GM12872 (cell line): ENCODE results near the gene AP2B1.

ENCODE experiments used
- TF ChIP-seq, protein P1 (sequence below): IDR thresholded peaks from 3 replicates; pipeline ENCODE4 v1.5.1; 2011; ENCODE audit warnings: low read depth, mild to moderate bottlenecking, low read length, moderate library complexity; ENCODE audit not compliant: insufficient read depth

AP2B1 gene

DNA sequence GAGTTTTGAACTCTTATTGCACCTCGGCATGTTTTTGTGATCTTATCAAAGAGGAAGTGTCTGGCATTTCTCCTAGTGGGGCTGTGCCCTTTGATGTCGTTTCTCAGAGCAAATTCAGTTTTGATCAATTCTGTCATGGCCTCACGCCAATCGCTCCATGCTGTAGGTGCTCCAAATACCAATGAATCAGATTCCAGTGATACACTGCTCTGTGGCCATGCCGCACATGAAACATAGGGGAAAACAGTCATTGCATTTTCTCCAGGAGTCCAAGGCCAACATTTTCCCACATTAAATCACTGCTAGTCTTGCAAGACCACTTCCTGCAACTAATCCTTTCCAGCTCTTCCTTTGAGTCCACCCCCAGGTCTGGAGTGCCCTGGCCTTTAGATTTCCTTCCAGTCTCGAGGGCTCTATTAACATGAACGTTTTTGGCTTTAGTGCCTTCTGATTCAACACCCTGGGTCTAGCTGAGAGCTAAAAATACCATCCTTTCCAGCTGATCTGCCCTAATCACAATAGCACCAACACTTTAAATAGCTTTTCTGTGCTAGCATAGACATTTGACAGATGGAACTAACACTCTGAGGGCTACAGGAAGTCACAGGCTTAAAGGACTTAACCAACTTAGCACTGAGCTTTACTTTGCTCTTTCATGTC, 126.1 kb downstream of the AP2B1 start:
- TF ChIP-seq, protein P1, sequence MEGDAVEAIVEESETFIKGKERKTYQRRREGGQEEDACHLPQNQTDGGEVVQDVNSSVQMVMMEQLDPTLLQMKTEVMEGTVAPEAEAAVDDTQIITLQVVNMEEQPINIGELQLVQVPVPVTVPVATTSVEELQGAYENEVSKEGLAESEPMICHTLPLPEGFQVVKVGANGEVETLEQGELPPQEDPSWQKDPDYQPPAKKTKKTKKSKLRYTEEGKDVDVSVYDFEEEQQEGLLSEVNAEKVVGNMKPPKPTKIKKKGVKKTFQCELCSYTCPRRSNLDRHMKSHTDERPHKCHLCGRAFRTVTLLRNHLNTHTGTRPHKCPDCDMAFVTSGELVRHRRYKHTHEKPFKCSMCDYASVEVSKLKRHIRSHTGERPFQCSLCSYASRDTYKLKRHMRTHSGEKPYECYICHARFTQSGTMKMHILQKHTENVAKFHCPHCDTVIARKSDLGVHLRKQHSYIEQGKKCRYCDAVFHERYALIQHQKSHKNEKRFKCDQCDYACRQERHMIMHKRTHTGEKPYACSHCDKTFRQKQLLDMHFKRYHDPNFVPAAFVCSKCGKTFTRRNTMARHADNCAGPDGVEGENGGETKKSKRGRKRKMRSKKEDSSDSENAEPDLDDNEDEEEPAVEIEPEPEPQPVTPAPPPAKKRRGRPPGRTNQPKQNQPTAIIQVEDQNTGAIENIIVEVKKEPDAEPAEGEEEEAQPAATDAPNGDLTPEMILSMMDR: no peak

DNA sequence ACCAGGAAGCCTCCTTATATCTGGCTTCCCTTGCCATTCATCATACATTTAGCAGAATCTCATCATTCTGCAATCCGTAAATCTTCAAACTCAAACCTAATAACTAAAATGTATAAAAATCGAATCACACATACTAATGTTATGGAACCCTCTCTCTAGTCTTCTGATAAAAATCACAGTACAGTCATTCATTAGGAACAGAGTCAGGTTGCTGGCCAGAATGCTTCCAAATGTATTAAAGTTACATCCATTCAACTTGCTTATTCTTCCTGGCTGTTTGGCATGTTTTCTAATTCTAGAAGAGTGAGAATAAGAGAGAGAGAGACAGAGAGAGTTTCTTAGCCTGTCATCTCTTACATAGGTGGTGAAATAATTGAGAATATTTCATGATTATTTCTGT, 127.9 kb downstream of the AP2B1 start:
- TF ChIP-seq, protein P1: no peak

DNA sequence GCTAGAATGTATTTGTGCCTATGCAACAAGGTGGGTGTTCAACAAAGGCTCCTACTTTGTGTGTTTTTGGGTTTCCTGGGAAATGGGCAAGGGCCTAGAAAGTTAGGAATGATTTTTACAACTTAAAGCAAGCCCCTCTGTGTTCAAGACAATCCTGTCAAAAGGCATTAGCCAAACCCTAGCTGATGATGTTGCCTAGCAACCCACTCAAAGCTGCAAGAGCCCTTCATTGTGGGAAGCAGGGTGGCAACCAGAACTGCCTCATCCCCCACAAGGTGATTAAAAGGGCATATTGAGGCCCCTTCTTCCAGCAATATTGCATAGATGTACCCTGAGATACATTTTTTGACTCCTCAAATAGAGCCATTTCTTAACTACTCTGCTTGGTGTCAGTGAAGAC, 128.3 kb downstream of the AP2B1 start:
- TF ChIP-seq, protein P1: no peak

DNA sequence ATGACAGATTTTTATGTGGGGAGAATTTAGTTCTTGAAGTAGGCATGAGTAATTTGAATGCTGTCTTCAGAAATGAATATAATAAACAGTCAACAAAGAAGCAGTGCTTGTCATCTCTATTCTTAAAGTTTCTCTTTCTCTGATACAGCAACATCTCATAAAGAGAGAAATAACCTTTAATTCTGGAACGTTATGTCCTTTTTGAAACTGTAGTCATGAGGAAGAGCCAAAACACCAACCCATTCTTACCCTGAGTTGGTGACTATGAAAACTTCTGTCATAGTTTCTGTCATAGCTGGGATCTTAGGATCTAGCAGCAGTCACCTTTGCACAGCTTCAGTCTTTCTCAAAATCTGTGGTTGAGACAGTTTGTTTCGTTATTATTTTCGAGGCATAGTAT, 129.1 kb downstream of the AP2B1 start:
- TF ChIP-seq, protein P1: no peak

DNA sequence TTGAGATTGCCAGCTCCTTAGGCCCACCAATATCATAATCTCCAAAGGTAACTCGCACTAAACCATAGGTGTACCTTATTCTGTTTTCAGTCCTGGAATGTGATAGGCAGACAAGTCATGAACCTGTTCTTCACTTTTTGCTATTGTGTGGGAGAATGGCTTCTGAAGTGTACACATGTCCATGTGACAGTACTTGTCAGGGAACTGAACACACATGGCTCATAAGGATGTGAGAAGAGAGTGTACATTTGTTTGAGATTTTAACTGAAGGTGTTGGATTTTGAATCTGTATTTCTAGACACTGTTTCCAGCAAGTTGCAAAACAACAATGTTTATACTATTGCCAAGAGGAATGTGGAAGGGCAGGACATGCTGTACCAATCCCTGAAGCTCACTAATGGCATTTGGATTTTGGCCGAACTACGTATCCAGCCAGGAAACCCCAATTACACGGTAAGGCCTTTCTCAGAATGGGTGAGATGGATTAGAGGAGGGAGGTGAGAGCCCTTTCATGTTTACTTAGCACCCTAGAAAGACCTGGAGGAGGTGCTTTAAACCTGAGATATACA, 129.9 kb downstream of the AP2B1 start:
- TF ChIP-seq, protein P1: no peak

DNA sequence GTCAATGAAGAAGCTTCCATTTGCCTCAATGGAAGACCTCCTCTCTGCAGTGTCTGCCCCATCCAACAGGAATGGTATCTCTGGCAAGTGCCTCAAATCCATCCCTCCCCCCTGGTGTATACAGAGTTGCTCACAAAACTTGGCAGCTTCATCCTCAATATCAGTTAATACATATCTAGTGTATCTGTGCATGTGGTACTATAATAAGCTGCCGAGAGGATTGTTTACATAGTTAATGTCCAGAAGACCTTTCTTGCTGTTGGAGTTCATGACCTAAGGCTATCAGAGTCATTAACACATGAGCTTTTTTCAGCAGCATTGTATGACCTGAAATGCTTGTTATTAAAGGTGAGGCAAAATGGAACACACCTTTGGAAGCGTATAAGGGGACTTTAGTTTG, 130.4 kb downstream of the AP2B1 start:
- TF ChIP-seq, protein P1: no peak

DNA sequence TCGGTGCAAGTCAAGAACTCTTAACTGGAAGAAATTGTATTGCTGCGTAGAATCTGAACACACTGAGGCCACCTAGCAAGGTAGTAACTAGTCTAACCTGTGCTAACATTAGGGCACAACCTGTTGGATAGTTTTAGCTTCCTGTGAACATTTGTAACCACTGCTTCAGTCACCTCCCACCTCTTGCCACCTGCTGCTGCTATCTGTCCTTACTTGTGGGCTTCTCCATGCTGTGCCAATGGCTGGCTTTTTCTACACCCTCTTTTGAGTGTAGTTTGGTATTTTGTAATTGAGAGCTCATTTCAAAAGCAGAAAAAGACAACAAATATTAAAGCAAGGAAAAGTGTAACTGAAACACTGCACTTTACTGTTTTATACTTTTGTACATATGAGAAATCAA, 136.6 kb downstream of the AP2B1 start:
- TF ChIP-seq, protein P1: no peak
